ENCODE results near the gene MC1R. TPM values are rescaled to one million over a fixed set of nuclear protein-coding genes. Genes with fewer than 3 reads are reported as not detected.
A peak's percentile ranks its signal among the peaks of the same experiment; 100 is the strongest.

The MC1R gene
- polyA plus RNA-seq, 3 donors: 0.21 to 3.9 TPM; not detected in 1

GRCh38 chr16:89905511-89906139 lies 13.0 kb upstream of the MC1R start:
- Histone ChIP-seq H2AFZ (ENCODE audit: insufficient read depth, low read depth, low read length, poor library complexity, severe bottlenecking) (no peak overlapping the region), H4K20me1 (ENCODE audit: insufficient read depth, low read length) (peaks cover 77% of the 10 kb centered on the region), H3K36me3 (replicated peaks in 1 of 2; ENCODE audit: control insufficient read depth in 1 of 2, insufficient read depth in 2 of 2, low read length in 2 of 2) (peaks cover 59 to 68% of the 10 kb centered on the region in 2 donors), H3K79me2 (ENCODE audit: insufficient read depth, low read length) (no peaks in the 10 kb centered on the region), H3K9me3 (replicated peaks in 1 of 2; ENCODE audit: control insufficient read depth in 1 of 2, insufficient read depth in 1 of 2, low read length in 2 of 2) (peaks cover 0 to 13% of the 10 kb centered on the region in 2 donors), H3K27me3 (ENCODE audit: control insufficient read depth in 2 of 2, insufficient read depth in 2 of 2, low read length in 2 of 2) (no peaks in the 10 kb centered on the region), H3K4me1 (ENCODE audit: control insufficient read depth in 1 of 2, insufficient read depth in 2 of 2, low read length in 2 of 2) (peaks cover 0 to 7% of the 10 kb centered on the region in 2 donors), H3K4me3 (replicated peaks in 1 of 3; ENCODE audit: low read depth in 2 of 3, low read length in 3 of 3) (no peak overlapping the region), H3K27ac (ENCODE audit: low read depth in 1 of 2, low read length in 2 of 2) (no peak overlapping the region), H3K4me2 (replicated peaks; ENCODE audit: extremely low read depth, low read length, poor library complexity, severe bottlenecking) (no peak overlapping the region), H3K9ac (ENCODE audit: insufficient read depth, low read length, poor library complexity, severe bottlenecking) (no peak overlapping the region)
- H3K9me3 Mint-ChIP-seq: peaks cover 0 to 10% (median 3%) of the 10 kb centered on the region in 7 donors
- TF ChIP-seq CTCF (IDR thresholded peaks at IDR 0.05): no peak
- no peaks in the 10 kb centered on the region for H3K27me3 Mint-ChIP-seq (ENCODE audit: low read depth in 3 of 3)
- H3K36me3 Mint-ChIP-seq: peaks cover 50 to 78% of the 10 kb centered on the region in 2 donors
- intact Hi-C loops (cut with micrococcal nuclease): no loop called here
- H3K4me3 Mint-ChIP-seq: no peak overlapping the region
- H3K27ac Mint-ChIP-seq: no peak overlapping the region
- WGBS (ENCODE audit: insufficient coverage): 99% methylated on average over 23 of the region's 23 CpGs
- DNase-seq: no peak
- H3K4me1 Mint-ChIP-seq: peaks cover 7% of the 10 kb centered on the region

GRCh38 chr16:89906140-89907025 lies 12.3 kb upstream of the MC1R start:
- H3K9me3 ChIP-seq (replicated peaks in 1 of 2; ENCODE audit: control insufficient read depth in 1 of 2, insufficient read depth in 1 of 2, low read length in 2 of 2): peaks cover 0 to 13% of the 10 kb centered on the region in 2 donors
- no peak overlapping the region for H3K4me2 ChIP-seq (replicated peaks; ENCODE audit: extremely low read depth, low read length, poor library complexity, severe bottlenecking)
- peaks cover 48 to 78% of the 10 kb centered on the region in 2 donors for H3K36me3 Mint-ChIP-seq
- DNase-seq: no peak
- H3K4me3 Mint-ChIP-seq: no peak overlapping the region
- TF ChIP-seq CTCF (IDR thresholded peaks at IDR 0.05): no peak
- peaks cover 7% of the 10 kb centered on the region for H3K4me1 Mint-ChIP-seq
- no peak overlapping the region for H3K9ac ChIP-seq (ENCODE audit: insufficient read depth, low read length, poor library complexity, severe bottlenecking)
- no peaks in the 10 kb centered on the region for H3K27me3 ChIP-seq (ENCODE audit: control insufficient read depth in 2 of 2, insufficient read depth in 2 of 2, low read length in 2 of 2)
- no peaks in the 10 kb centered on the region for H3K27me3 Mint-ChIP-seq (ENCODE audit: low read depth in 3 of 3)
- WGBS (ENCODE audit: insufficient coverage): 97% methylated on average over 31 of the region's 40 CpGs
- H3K4me3 ChIP-seq (replicated peaks in 1 of 3; ENCODE audit: low read depth in 2 of 3, low read length in 3 of 3): no peak overlapping the region
- no peaks in the 10 kb centered on the region for H3K79me2 ChIP-seq (ENCODE audit: insufficient read depth, low read length)
- peaks cover 0 to 7% of the 10 kb centered on the region in 2 donors for H3K4me1 ChIP-seq (ENCODE audit: control insufficient read depth in 1 of 2, insufficient read depth in 2 of 2, low read length in 2 of 2)
- H3K27ac ChIP-seq (ENCODE audit: low read depth in 1 of 2, low read length in 2 of 2): no peak overlapping the region
- H2AFZ ChIP-seq (ENCODE audit: insufficient read depth, low read depth, low read length, poor library complexity, severe bottlenecking): no peak overlapping the region
- intact Hi-C loops (cut with micrococcal nuclease): no loop called here
- peaks cover 61 to 69% of the 10 kb centered on the region in 2 donors for H3K36me3 ChIP-seq (replicated peaks in 1 of 2; ENCODE audit: control insufficient read depth in 1 of 2, insufficient read depth in 2 of 2, low read length in 2 of 2)
- peak overlapping the region in 2 of 7 donors; percentile 11 to 76 for H3K27ac Mint-ChIP-seq
- H4K20me1 ChIP-seq (ENCODE audit: insufficient read depth, low read length): peaks cover 78% of the 10 kb centered on the region
- peaks cover 0 to 10% (median 3%) of the 10 kb centered on the region in 7 donors for H3K9me3 Mint-ChIP-seq

All from CD14-positive monocyte (primary cell).